HL-60 (cell line): ENCODE data around the gene UBR2.

ENCODE experiments used
- GABPA ChIP-seq: IDR thresholded peaks from 2 replicates; pipeline ENCODE4 v1.6.1; 2012; ENCODE audit warnings: low read depth
- POLR2AphosphoS5 ChIP-seq: IDR thresholded peaks from 2 replicates; pipeline ENCODE4 v1.6.1; 2012; ENCODE audit warnings: low read depth
- SPI1 ChIP-seq: IDR thresholded peaks from 2 replicates; pipeline ENCODE4 v1.6.1; 2012; ENCODE audit warnings: low read depth, mild to moderate bottlenecking, borderline replicate concordance
- TF ChIP-seq, protein P1 (sequence below): IDR thresholded peaks from one replicate; pipeline ENCODE4 v1.5.1; 2011; ENCODE audit warnings: low read length, control low read depth, inconsistent platforms; ENCODE audit not compliant: insufficient read depth
- TF ChIP-seq, protein P2 (sequence below): IDR thresholded peaks from 2 replicates; pipeline ENCODE4 v1.6.1; 2012; ENCODE audit warnings: low read depth; ENCODE audit not compliant: insufficient replicate concordance

DNA sequence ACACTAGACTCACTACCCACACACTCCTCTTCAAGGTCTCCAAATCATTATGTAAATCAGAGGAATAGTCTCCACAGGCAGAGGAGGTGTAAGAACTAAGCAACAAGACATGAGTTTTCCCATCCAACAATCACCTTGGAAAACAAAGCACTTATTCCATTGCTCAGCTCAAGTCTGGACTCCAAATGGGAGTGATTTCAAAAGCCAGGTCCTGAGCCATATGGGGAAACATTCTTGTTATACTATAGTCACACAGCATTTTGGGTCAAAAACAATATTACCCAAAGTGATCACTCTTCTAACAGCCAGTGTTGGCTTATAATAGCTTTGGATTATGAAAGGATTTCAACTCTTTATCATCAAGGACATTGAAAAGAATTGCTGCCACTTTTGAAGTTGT lies 162.2 kb downstream of the UBR2 start:
- TF ChIP-seq, protein P1, sequence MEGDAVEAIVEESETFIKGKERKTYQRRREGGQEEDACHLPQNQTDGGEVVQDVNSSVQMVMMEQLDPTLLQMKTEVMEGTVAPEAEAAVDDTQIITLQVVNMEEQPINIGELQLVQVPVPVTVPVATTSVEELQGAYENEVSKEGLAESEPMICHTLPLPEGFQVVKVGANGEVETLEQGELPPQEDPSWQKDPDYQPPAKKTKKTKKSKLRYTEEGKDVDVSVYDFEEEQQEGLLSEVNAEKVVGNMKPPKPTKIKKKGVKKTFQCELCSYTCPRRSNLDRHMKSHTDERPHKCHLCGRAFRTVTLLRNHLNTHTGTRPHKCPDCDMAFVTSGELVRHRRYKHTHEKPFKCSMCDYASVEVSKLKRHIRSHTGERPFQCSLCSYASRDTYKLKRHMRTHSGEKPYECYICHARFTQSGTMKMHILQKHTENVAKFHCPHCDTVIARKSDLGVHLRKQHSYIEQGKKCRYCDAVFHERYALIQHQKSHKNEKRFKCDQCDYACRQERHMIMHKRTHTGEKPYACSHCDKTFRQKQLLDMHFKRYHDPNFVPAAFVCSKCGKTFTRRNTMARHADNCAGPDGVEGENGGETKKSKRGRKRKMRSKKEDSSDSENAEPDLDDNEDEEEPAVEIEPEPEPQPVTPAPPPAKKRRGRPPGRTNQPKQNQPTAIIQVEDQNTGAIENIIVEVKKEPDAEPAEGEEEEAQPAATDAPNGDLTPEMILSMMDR = no peak
- TF ChIP-seq POLR2AphosphoS5 (no peak), GABPA (no peak), SPI1 (no peak)
- TF ChIP-seq, protein P2, sequence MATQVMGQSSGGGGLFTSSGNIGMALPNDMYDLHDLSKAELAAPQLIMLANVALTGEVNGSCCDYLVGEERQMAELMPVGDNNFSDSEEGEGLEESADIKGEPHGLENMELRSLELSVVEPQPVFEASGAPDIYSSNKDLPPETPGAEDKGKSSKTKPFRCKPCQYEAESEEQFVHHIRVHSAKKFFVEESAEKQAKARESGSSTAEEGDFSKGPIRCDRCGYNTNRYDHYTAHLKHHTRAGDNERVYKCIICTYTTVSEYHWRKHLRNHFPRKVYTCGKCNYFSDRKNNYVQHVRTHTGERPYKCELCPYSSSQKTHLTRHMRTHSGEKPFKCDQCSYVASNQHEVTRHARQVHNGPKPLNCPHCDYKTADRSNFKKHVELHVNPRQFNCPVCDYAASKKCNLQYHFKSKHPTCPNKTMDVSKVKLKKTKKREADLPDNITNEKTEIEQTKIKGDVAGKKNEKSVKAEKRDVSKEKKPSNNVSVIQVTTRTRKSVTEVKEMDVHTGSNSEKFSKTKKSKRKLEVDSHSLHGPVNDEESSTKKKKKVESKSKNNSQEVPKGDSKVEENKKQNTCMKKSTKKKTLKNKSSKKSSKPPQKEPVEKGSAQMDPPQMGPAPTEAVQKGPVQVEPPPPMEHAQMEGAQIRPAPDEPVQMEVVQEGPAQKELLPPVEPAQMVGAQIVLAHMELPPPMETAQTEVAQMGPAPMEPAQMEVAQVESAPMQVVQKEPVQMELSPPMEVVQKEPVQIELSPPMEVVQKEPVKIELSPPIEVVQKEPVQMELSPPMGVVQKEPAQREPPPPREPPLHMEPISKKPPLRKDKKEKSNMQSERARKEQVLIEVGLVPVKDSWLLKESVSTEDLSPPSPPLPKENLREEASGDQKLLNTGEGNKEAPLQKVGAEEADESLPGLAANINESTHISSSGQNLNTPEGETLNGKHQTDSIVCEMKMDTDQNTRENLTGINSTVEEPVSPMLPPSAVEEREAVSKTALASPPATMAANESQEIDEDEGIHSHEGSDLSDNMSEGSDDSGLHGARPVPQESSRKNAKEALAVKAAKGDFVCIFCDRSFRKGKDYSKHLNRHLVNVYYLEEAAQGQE = no peak
